Endothelial cell of umbilical vein (primary cell): ENCODE measurements around the gene MAN1A2.

Experiments
- CTCF ChIP-seq, 2 donors: IDR thresholded peaks; 1 replicate in 1 of 2; 2 replicates in 1 of 2; pipeline ENCODE4 v1.5.1; 2011; ENCODE audit warnings: low read length in 2 of 2, mild to moderate bottlenecking in 2 of 2, moderate library complexity in 2 of 2, control low read depth in 1 of 2, inconsistent platforms in 1 of 2, low read depth in 1 of 2; ENCODE audit not compliant: insufficient read depth in 1 of 2; ENCODE audit errors: extremely low read depth in 1 of 2
- EZH2 ChIP-seq: IDR thresholded peaks from 2 replicates; pipeline ENCODE4 v1.6.1; 2012; ENCODE audit warnings: borderline replicate concordance, low read depth, mild to moderate bottlenecking, moderate library complexity, low read length, inconsistent platforms; ENCODE audit not compliant: severe bottlenecking
- FOS ChIP-seq: IDR thresholded peaks from 2 replicates; pipeline ENCODE4 v1.6.1; 2011; ENCODE audit warnings: mild to moderate bottlenecking, low read length, moderate library complexity, borderline replicate concordance; ENCODE audit not compliant: insufficient read depth
- JUN ChIP-seq: IDR thresholded peaks from 2 replicates; pipeline ENCODE4 v1.6.1; 2011; ENCODE audit warnings: borderline replicate concordance, low read depth; ENCODE audit not compliant: insufficient read length, insufficient read depth
- MAX ChIP-seq: IDR thresholded peaks from 2 replicates; pipeline ENCODE4 v1.6.1; 2011; ENCODE audit not compliant: insufficient read depth, insufficient read length
- POLR2A ChIP-seq: IDR thresholded peaks from 2 replicates; pipeline ENCODE4 v1.6.1; 2012; ENCODE audit warnings: low read depth, mild to moderate bottlenecking, control low read depth, low read length
- POLR2AphosphoS5 ChIP-seq: IDR thresholded peaks from 2 replicates; pipeline ENCODE4 v1.6.1; 2012; ENCODE audit warnings: low read depth, mild to moderate bottlenecking, control low read depth, low read length, moderate library complexity; ENCODE audit not compliant: insufficient read depth

GRCh38 chr1:117401761-117402160 lies 34.5 kb downstream of the MAN1A2 start:
- TF ChIP-seq CTCF (IDR thresholded peaks at IDR 0.05; ENCODE audit: extremely low read depth in 1 of 2, insufficient read depth in 1 of 2, low read depth in 1 of 2, low read length in 2 of 2): no peak
- no peak for TF ChIP-seq EZH2
- TF ChIP-seq POLR2A: no peak
- no peak for TF ChIP-seq POLR2AphosphoS5
- no peak for TF ChIP-seq JUN
- no peak for TF ChIP-seq FOS
- no peak for TF ChIP-seq MAX
